WTC11 (cell line): ENCODE data around the gene PLK2. TPM values are rescaled to one million over a fixed set of nuclear protein-coding genes. Genes with fewer than 3 reads are reported as not detected.

Experiments
- ATAC-seq: fragments of 200-7000 bp; cut with Tn5 transposase; 2 replicates; pipeline ENCODE4 v1.10.0; 2021; ENCODE audit warnings: mild to moderate bottlenecking, moderate library complexity
- CTCF ChIA-PET: fragments of 300-600 bp; sonication (Branson Sonifier 250); formaldehyde crosslinking; loops from one replicate; lab custom pipeline; 2021; ENCODE audit warnings: antibody characterized with exemption; lab: Charles Lee
- POLR2A ChIA-PET: fragments of 350-600 bp; sonication (Branson Sonifier 250); formaldehyde crosslinking; loops from one replicate; lab custom pipeline; 2021; ENCODE audit warnings: antibody characterized with exemption; lab: Charles Lee
- DNase-seq: peaks from one replicate; pipeline ENCODE4 v3.0.0; 2021; ENCODE audit warnings: low spot score
- H3K27ac Mint-ChIP-seq: 2 replicates; pipeline ENCODE4 v1.8.0; 2021; ENCODE audit warnings: mixed read lengths
- H3K27me3 Mint-ChIP-seq: 2 replicates; pipeline ENCODE4 v1.8.0; 2021; ENCODE audit warnings: low read depth, mild to moderate bottlenecking, moderate library complexity, mixed read lengths
- H3K36me3 Mint-ChIP-seq: 2 replicates; pipeline ENCODE4 v1.8.0; 2021; ENCODE audit warnings: mixed read lengths
- H3K4me1 Mint-ChIP-seq: 2 replicates; pipeline ENCODE4 v1.8.0; 2022; ENCODE audit warnings: mixed read lengths
- H3K4me3 Mint-ChIP-seq: 2 replicates; pipeline ENCODE4 v1.8.0; 2021; ENCODE audit warnings: mild to moderate bottlenecking, moderate library complexity, mixed read lengths
- H3K9me3 Mint-ChIP-seq: 2 replicates; pipeline ENCODE4 v1.8.0; 2021; ENCODE audit warnings: mixed read lengths
- AR ChIP-seq: fragments of 250-450 bp; sonication (Bioruptor Pico); IDR thresholded peaks from 2 replicates; pipeline ENCODE4 v1.9.0; 2021; ENCODE audit warnings: mild to moderate bottlenecking
- CREB1 ChIP-seq: sonication (generic); formaldehyde crosslinking; IDR thresholded peaks from 2 replicates; pipeline ENCODE4 v1.8.0; 2023; ENCODE audit warnings: mild to moderate bottlenecking, missing genetic modification reagents
- CREM ChIP-seq: sonication (generic); formaldehyde crosslinking; IDR thresholded peaks from 2 replicates; pipeline ENCODE4 v1.8.1; 2022; ENCODE audit warnings: mild to moderate bottlenecking, missing genetic modification reagents, moderate library complexity
- CTCF ChIP-seq: fragments of 200-600 bp; IDR thresholded peaks from 2 replicates; pipeline ENCODE4 v1.8.0; 2022; ENCODE audit warnings: antibody characterized with exemption
- FOXJ3 ChIP-seq: sonication (generic); formaldehyde crosslinking; IDR thresholded peaks from 2 replicates; pipeline ENCODE4 v1.9.0; 2021; ENCODE audit warnings: missing genetic modification reagents, mild to moderate bottlenecking, borderline replicate concordance
- GRHL2 ChIP-seq: fragments of 250-450 bp; sonication (Bioruptor Pico); IDR thresholded peaks from 2 replicates; pipeline ENCODE4 v1.8.0; 2022; ENCODE audit warnings: mild to moderate bottlenecking, moderate library complexity; ENCODE audit not compliant: insufficient replicate concordance, severe bottlenecking
- NFE2L1 ChIP-seq: sonication (generic); formaldehyde crosslinking; IDR thresholded peaks from 2 replicates; pipeline ENCODE4 v1.8.1; 2023; ENCODE audit warnings: missing genetic modification reagents
- SOX15 ChIP-seq: fragments of 250-450 bp; sonication (Bioruptor Pico); IDR thresholded peaks from 2 replicates; pipeline ENCODE4 v1.9.0; 2021; ENCODE audit warnings: mild to moderate bottlenecking
- SP1 ChIP-seq: sonication (generic); formaldehyde crosslinking; conservative IDR thresholded peaks from 2 replicates; pipeline ENCODE4 v1.8.1; 2022; ENCODE audit warnings: missing genetic modification reagents
- TEAD4 ChIP-seq: sonication (generic); formaldehyde crosslinking; IDR thresholded peaks from 2 replicates; pipeline ENCODE4 v1.8.0; 2022; ENCODE audit warnings: mild to moderate bottlenecking, missing genetic modification reagents
- ZNF423 ChIP-seq: fragments of 250-450 bp; sonication (Bioruptor Pico); IDR thresholded peaks from 2 replicates; pipeline ENCODE4 v2.1.2; 2022; ENCODE audit warnings: mild to moderate bottlenecking, moderate library complexity
- total RNA-seq: library from RNA; stranded (reverse); gene quantifications from 3 replicates; pipeline ENCODE4 v1.2.3, GENCODE V29; 2021
- TF ChIP-seq, protein P1 (sequence below): sonication (generic); formaldehyde crosslinking; IDR thresholded peaks from 2 replicates; pipeline ENCODE4 v1.8.1; 2023; ENCODE audit warnings: mild to moderate bottlenecking, missing genetic modification reagents, borderline replicate concordance
- TF ChIP-seq, protein P2 (sequence below): sonication (generic); formaldehyde crosslinking; IDR thresholded peaks from 2 replicates; pipeline ENCODE4 v1.8.0; 2022; ENCODE audit warnings: mild to moderate bottlenecking, missing genetic modification reagents

Gene PLK2
- total RNA-seq, 1 experiment from 2014 or later = 37.1 TPM

DNA sequence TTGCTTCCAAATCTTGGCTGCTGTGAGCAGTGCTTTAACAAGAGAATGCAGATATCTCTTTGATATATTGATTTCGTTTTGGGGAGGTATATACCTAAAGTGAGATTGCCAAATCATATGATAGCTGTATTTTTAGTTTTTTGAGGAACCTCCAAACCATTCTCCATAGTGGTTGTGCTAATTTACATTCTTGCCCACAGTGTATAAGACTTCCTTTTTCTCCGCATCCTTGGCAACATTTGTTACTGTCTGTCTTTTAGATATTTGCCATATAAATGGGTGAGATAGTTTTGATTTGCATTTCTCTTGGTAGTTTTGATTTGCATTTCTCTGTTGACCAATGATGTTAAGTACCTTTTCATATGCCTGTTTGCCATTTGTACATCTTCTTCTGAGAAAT, 10.0 kb upstream of the PLK2 start (continued):
- no peak for TF ChIP-seq GRHL2
- no peak for TF ChIP-seq NFE2L1 (CRISPR knock-in tag)
- TF ChIP-seq CREB1 (CRISPR knock-in tag) = no peak
- no peak for TF ChIP-seq TEAD4 (CRISPR knock-in tag)
- TF ChIP-seq AR (CRISPR knock-in tag) = no peak
- TF ChIP-seq FOXJ3 (CRISPR knock-in tag) = no peak
- TF ChIP-seq CREM (CRISPR knock-in tag) = no peak
- no peak for TF ChIP-seq SOX15 (CRISPR knock-in tag)
- TF ChIP-seq ZNF423 (CRISPR knock-in tag) = no peak

- Mint-ChIP-seq H3K4me3 (no peak overlapping the region), H3K4me1 (peaks cover 26% of the 10 kb centered on the region), H3K27me3 (0 out of 2 replicates have a peak, but pooled peaks cover 2% of the 10 kb centered on the region), H3K36me3 (no peaks in the 10 kb centered on the region), H3K9me3 (peaks cover 3% of the 10 kb centered on the region; the same call in 1 of the 2 replicates), H3K27ac (peak overlapping the region; percentile 22; the same call in 1 of the 2 replicates)
- ATAC-seq (peak; percentile 97), DNase-seq (peak; percentile 23)
- peak; percentile 86 for TF ChIP-seq NFE2L1 (CRISPR knock-in tag)
- TF ChIP-seq, protein P1, sequence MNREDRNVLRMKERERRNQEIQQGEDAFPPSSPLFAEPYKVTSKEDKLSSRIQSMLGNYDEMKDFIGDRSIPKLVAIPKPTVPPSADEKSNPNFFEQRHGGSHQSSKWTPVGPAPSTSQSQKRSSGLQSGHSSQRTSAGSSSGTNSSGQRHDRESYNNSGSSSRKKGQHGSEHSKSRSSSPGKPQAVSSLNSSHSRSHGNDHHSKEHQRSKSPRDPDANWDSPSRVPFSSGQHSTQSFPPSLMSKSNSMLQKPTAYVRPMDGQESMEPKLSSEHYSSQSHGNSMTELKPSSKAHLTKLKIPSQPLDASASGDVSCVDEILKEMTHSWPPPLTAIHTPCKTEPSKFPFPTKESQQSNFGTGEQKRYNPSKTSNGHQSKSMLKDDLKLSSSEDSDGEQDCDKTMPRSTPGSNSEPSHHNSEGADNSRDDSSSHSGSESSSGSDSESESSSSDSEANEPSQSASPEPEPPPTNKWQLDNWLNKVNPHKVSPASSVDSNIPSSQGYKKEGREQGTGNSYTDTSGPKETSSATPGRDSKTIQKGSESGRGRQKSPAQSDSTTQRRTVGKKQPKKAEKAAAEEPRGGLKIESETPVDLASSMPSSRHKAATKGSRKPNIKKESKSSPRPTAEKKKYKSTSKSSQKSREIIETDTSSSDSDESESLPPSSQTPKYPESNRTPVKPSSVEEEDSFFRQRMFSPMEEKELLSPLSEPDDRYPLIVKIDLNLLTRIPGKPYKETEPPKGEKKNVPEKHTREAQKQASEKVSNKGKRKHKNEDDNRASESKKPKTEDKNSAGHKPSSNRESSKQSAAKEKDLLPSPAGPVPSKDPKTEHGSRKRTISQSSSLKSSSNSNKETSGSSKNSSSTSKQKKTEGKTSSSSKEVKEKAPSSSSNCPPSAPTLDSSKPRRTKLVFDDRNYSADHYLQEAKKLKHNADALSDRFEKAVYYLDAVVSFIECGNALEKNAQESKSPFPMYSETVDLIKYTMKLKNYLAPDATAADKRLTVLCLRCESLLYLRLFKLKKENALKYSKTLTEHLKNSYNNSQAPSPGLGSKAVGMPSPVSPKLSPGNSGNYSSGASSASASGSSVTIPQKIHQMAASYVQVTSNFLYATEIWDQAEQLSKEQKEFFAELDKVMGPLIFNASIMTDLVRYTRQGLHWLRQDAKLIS (CRISPR knock-in tag) = no peak
- TF ChIP-seq, protein P2, sequence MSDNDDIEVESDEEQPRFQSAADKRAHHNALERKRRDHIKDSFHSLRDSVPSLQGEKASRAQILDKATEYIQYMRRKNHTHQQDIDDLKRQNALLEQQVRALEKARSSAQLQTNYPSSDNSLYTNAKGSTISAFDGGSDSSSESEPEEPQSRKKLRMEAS = peak; percentile 75
- ChIA-PET CTCF (interaction anchor here (1.2 to 1.3 kb wide), 3 partner anchors 29 to 688 kb away, joined by 4 to 9 read pairs (median 5); no protein-coding TSS in a partner anchor), POLR2A (interaction anchor here (0.6 kb wide), 1 partner anchor 300 kb away, joined by 6 read pairs; no protein-coding TSS in a partner anchor)
These were observed 7.1 kb upstream of the PLK2 start for GRCh38 chr5:58466939-58467338.

- H3K4me3 Mint-ChIP-seq = no peak overlapping the region
- DNase-seq (no peak), ATAC-seq (no peak)
- no peaks in the 10 kb centered on the region for H3K9me3 Mint-ChIP-seq
- TF ChIP-seq CTCF (peak; percentile 35; the same call in 1 of the 2 replicates), SP1 (CRISPR knock-in tag) (no peak)
- H3K36me3 Mint-ChIP-seq = peaks cover 7% of the 10 kb centered on the region
- ChIA-PET POLR2A (interaction anchor here (0.7 kb wide), 1 partner anchor 208 kb away, joined by 3 read pairs; no protein-coding TSS in a partner anchor), CTCF (interaction anchor here (0.7 to 1.0 kb wide), 2 partner anchors 137 to 812 kb away, joined by 3 to 8 read pairs; no protein-coding TSS in a partner anchor)
- H3K27ac Mint-ChIP-seq = no peak overlapping the region
- H3K27me3 Mint-ChIP-seq = peaks cover 5% of the 10 kb centered on the region
- H3K4me1 Mint-ChIP-seq = peaks cover 44% of the 10 kb centered on the region
These were observed 2.8 kb upstream of the PLK2 start for GRCh38 chr5:58462623-58463230.
